Measurements from ENCODE around the gene TSPAN4. TPM values are rescaled to one million over a fixed set of nuclear protein-coding genes. Genes with fewer than 3 reads are reported as not detected.

The TSPAN4 gene
- polyA plus RNA-seq, 4 donors, result 63.9 to 92.2 (median 72.2) TPM

DNA sequence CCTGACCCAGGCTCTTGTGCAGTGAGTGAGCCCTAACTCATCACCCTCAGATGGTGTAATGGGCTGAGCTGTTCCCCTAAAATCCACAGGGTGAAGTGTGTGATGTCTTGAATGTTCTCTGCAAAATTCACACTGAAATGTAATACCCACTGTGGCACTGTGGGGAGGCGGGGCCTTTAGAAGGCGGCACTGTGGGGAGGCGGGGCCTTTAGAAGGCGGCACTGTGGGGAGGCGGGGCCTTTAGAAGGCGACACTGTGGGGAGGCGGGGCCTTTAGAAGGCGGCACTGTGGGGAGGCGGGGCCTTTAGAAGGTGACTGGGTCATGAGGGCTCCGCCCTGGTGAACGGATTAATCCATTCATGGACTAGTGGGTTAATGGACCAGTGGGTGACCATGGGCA lies 34.9 kb downstream of the TSPAN4 start:
- no peak for DNase-seq (ENCODE audit: low read depth in 4 of 4, low spot score in 3 of 4)

- DNase-seq (ENCODE audit: low read depth in 4 of 4, low spot score in 3 of 4), result no peak
Observed at GRCh38 chr11:880447-880846, 37.8 kb downstream of the TSPAN4 start.

DNA sequence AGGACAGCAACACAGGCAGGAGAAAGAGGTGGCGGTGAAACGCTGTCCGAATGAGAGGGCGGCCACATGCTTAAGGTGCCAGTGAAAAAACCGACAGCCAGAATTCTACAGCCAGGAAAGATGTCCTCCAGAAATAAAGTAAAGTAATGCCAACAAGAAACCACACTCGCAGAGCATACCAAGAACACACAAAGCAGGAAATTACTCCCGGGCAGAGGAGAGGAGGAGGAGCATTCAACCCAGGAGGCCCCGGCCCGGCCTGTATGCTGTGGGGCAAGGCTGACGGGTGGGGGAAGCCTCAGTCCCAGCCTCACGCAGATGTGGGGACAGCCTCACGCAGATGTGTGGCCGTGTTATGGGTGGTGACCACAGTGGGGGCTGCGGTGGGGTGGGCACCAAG lies 39.9 kb downstream of the TSPAN4 start:
- DNase-seq (ENCODE audit: low read depth in 4 of 4, low spot score in 3 of 4), result no peak

DNA sequence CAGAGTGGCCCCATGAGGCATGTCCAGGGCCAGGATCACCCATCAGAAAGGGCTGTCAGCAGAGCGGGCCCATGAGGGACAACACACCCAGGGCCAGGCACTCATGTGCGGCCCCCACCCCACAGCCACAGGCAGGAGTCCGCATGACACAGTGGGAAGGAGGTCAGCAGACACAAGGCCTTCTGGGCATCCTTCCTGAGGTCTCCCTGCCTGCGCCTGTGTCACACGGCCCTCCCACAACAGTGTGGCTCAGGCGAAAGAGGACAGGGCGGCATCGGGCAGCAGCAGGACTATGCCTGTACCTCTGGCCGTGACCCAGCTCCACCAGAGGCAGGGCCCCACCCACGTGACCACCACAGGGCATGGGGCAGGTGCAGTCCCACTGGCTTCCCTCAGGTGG lies 40.9 kb downstream of the TSPAN4 start:
- no peak for DNase-seq (ENCODE audit: low read depth in 4 of 4, low spot score in 3 of 4)

DNA sequence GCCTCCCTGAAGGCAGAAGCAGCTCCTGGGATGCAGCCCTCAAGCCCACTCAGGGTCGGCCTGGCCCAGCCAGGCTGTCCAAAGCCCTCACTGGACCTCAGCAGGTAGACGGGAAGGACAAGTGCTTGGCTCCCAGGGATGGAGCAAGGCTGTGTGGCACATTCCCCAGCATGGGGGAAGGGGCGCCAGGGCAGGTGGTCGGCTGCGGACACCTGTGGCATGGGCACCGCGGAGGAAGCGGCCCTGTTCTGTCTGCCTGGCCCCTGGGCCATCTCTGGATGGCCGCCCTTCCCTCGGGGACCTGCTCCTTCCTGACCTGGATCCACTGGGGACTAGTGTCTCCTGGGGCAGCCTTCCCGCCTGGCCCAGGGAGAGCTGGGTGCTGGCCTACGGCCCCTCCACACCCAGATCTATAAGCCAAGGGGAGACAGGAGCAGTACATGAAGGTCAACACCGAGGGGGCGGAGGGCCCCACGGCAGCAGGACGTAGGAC lies 42.0 kb downstream of the TSPAN4 start:
- no peak for DNase-seq (ENCODE audit: low read depth in 4 of 4, low spot score in 3 of 4)

DNA sequence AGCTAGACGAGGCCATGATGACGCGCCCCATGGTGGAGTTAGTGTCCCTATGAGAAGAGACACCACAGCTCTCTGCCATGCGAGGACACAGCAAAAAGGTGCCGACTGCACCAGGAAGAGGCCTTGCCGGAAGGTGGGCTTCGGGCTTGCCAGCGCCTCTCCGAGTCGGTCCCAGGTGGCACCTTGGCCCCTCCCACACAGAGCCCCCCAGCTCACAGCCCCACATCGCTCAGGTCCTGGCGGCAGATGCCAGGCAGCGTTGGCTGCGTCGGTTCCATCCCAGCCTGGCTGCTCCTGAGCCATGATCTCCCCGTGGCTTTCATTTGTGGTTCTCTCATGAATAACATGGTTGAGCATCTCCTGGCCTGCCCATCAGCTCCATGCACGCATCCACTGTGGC lies 43.9 kb downstream of the TSPAN4 start:
- no peak for DNase-seq (ENCODE audit: low read depth in 4 of 4, low spot score in 3 of 4)

- DNase-seq (ENCODE audit: low read depth in 4 of 4, low spot score in 3 of 4), result no peak
Observed at GRCh38 chr11:887589-887988, 44.9 kb downstream of the TSPAN4 start.

GRCh38 chr11:888310-889212 lies 45.9 kb downstream of the TSPAN4 start:
- DNase-seq (ENCODE audit: low read depth in 4 of 4, low spot score in 3 of 4), result no peak

DNA sequence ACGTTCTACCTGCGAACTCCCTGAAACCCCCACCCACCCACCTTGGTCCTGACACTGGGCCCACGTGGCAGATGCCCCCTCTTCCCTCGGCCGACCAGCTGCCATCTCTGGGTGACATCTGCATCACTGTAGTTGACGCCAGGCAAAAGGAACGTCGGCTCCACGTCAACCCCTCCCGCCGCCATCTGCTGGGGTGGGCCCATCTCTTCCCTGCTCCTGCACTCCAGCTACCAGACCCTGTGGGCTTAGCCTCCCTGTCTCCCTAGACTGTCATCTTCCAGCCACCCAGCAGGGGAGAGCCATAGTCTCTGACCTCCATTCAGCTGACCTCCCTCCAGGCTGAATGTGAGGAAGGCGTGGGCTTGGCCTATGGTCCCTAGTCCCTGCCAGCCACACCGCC lies 46.6 kb downstream of the TSPAN4 start:
- no peak for DNase-seq (ENCODE audit: low read depth in 4 of 4, low spot score in 3 of 4)

DNA sequence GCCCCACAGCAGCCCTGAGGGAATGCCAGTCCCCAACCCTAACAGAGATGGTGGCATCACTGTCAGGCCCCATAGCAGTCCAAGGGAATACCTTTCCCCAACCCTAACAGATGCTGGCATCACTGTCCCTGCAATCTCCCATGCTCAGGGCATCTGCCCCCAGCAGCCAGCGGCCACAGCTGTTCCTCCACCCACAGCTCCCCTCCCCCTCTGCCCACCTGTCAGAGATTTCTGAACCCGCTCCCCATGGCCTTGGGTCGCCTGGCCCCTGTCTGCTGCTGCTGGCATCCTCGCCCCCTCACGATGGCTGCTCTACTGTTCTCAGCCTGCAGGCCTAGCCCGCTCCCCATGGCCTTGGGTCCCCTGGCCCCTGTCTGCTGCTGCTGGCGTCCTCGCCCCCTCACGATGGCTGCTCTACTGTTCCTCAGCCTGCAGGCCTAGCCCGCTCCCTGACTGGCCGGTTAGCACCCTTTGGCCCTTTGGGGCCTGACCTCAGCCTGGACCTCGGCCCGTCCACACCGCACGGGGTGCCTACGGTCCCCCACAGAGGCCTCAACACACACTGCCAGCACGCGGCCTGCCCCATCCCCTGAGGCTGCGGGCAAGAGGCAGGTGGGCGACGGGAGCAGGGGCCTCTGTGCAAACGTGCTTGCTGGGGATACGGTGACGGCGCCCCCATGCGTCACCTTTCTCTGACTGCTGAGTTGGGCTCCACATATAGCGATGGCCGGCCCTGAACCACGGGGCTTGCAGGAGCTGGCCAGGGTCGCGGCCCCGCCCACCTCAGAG lies 47.2 kb downstream of the TSPAN4 start:
- no peak for DNase-seq (ENCODE audit: low read depth in 4 of 4, low spot score in 3 of 4)

DNA sequence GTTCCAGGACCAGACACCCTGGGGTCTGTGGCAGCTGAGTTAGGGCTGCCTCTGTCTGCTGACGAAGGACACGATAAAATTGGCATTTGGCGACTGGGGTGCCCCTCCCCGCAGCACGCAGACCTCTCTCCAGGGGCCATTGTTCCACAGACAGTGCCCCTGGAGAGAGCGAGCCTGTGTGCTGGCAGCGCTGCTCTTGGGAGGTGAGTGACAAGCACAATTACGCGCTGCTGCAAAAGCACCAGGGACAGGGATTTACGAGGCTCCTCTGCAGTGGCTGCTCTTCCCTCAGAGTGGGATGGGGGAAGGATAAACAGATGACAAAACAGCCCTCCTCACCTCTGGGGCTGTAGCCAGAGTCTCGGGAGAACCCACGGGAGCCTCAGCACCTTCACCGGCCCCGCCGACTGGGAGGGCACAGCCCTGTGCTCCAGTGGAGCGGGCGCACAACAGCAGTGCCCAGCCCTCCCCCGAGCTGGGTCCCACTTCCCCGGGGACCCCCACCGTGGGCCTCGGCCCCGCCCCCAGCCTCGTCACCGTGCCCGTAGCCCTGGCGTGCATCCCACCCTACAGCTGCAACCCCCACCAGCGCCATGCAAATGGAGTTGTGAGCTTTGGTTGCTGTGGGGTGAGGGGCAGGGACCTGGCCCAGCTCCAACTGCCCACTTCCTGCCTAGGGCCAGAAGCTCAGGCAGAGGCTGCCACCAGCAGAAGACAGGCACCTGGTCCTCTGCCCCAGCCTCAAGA lies 48.3 kb downstream of the TSPAN4 start:
- DNase-seq (ENCODE audit: low read depth in 4 of 4, low spot score in 3 of 4), result no peak

DNA sequence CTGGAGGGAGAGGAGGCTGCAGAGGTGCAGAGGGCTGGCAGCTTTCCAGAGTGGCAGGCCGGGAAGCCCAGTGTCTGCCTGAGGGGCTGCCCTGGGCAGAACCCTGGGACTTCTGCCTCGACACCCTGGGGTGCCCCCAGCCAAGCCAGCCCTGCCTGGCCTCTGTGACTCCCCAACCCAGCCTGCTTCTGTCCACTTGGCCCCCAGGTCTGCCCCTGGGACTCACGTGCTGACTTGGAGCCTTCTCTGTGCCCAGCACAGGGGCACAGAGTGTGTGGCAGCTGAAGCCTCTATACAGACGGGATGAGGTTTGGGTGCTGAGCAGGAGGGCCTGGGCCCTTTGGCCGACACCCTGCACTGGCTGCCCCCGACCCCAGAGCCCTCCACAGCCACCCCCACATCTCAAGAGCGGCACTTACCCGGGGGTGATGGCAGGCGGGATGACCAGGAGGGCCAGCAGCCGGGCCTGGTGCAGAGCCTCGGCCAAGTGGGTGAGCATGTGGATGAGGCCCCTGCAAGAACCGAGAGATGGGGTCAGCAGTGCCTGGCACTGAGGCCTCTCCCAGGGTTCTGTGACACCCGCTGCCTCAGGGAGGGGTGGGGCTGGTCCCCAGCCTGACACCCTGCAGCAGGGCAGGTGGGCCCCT lies 50.5 kb downstream of the TSPAN4 start:
- no peak for DNase-seq (ENCODE audit: low read depth in 4 of 4, low spot score in 3 of 4)

DNA sequence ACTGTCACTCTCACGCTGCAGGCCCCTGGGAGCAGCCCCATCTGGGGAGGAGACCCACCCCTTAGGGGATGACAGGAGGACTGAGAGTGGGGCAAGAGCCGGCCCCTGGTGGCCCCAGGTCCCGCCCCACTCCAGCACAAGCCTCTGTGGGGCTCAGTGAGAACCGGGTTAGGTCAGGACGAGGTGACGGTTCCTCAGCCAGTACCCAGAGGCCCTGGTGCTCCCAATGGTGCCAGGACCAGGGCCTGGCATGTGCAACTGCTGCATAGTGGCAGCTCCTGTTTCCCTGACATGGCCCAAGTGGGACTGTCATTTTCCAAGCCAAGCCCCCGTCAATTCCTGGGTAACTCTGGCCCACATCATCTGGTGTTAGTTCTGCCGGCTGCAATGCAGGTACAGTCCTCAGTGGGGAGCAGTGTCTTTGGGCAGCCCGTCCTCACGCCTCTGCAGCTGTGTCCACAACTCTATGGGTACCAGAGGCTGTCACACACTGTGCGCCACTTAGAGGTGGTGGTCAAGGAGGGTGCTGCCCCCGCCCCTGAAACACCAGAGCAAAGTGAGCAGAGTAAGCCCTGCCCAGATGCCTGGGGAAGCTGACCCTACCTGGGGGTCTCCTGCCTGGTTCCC lies 52.0 kb downstream of the TSPAN4 start:
- no peak for DNase-seq (ENCODE audit: low read depth in 4 of 4, low spot score in 3 of 4)

- no peak for DNase-seq (ENCODE audit: low read depth in 4 of 4, low spot score in 3 of 4)
Observed at GRCh38 chr11:895331-896110, 52.9 kb downstream of the TSPAN4 start.

DNA sequence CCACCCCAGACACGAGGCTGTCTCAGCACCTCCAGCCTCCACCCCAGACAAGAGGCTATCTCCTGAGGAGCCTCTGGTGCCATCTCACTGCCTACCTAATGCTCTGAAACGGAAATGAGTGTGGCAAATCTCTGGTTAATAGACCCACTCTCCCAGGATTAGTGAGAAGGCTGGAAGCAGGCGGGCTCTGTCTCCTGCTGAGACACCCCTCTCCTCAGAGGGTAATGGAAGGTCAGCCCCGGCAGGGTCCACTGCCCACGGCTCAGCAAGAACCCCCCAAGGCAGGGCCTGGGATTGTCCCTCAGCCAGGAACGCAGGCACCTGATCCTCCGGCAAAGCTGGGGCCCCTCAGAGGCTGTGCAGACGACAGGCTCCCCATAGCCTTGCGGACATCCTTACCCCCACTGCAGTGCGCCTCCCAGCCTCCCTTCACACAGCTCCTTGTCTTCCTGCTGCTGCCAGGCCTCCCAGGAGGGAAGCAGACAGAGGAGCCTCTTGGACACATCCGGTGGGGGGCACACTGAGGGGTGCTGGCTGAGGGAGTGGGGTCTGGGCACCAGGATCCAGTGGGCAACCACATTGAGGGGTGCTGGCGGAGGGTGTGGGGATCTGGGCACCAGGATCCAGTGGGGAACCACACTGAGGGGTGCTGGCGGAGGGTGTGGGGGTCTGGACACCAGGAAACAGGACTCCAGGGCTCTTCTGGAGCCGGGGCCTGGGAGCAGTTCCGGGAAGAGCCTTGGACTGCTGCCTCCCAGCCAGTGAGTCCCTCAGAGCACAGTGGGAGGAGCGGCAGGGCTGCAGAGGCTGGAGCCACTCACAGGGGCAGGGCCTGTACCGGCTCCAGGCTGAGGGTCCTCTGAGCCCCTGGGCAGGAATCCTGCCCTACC lies 54.8 kb downstream of the TSPAN4 start:
- DNase-seq (ENCODE audit: low read depth in 4 of 4, low spot score in 3 of 4), result no peak

GRCh38 chr11:898143-898511 lies 55.5 kb downstream of the TSPAN4 start:
- no peak for DNase-seq (ENCODE audit: low read depth in 4 of 4, low spot score in 3 of 4)

GRCh38 chr11:898540-899190 lies 56.0 kb downstream of the TSPAN4 start:
- no peak for DNase-seq (ENCODE audit: low read depth in 4 of 4, low spot score in 3 of 4)

- DNase-seq (ENCODE audit: low read depth in 4 of 4, low spot score in 3 of 4), result no peak
Observed at GRCh38 chr11:899724-900123, 57.1 kb downstream of the TSPAN4 start.
